Smooth muscle cell of the brain vasculature (primary cell): ENCODE data around the gene TOM1L2.
"Not testable (repeated sequence)": the region's sequence is repeated elsewhere in the genome, so short reads cannot be mapped to it uniquely, and the experiment has no call there.

Source experiments
- DNase-seq: peaks from one replicate; pipeline ENCODE4 v3.0.0-alpha.2; 2012; ENCODE audit warnings: low read depth, low spot score

The TOM1L2 gene

GRCh38 chr17:17924131-17924856 is 47.9 kb downstream of the TOM1L2 start:
- DNase-seq = no peak

- no peak for DNase-seq
Observed at GRCh38 chr17:17922070-17922614, 50.1 kb downstream of the TOM1L2 start.

GRCh38 chr17:17921192-17922069 is 50.8 kb downstream of the TOM1L2 start:
- no peak for DNase-seq

DNA sequence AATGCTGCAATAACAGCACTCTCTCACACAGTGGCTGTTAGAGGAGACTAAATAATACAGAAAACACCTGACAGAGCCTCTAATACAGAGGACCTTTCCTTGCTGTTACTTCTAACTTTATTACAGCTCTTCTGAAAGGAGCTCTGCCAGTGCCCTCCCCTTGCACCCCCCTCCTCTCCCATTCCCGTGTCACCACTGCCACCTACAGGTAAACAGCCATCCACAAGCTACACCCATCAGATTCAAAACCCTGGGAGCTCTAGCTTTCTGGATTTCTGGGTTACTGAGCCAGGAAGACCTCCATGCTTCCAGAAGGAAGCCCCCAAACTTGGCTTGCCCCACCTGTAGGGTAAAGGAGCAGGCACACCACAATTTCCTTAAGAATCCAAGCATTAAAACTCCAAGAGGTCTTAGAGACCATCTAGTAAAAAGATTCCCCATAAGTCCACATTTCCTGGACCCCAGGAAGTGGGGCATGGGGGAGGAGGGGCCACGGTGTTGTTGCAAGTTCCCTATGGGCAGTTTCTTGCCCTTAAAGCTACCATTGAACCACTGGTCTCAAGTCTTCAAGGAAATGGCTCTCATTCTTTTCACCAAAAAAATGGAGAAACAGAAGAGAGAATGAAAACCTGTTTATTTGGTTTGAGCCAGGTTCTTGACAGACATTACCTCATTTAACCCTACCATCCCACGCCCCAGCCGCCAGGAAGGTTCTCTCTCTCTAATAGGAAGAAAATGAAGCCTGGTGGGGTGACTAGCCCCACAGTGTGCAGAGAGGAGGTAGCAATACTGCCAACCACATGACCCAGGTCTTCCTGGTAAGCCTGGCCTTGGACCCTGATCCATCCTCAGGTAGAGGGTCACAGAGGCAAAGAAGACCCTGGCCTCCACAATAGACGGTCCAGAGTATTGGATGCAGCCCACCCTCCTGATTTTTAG is 52.8 kb downstream of the TOM1L2 start:
- no peak for DNase-seq

- DNase-seq = no peak
Observed at GRCh38 chr17:17917394-17917793, 54.8 kb downstream of the TOM1L2 start.

DNA sequence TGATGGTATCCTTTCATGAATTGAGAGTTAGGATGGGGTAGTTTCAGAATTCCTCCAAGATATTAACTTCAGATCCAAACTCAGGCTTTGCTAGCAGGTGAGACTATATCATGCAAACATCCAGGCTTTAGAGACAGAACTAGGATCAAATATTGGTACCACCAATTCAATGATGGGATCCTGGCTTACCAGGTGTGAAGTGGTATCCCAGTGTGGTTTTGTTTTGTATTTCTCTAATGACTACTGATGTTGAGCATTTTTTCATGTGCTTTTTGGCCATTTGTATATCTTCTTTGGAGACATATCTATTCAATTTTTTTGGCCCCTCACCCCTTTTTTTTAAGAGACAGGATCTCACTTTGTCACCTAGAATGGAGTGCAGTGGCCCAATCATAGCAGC is 57.0 kb downstream of the TOM1L2 start:
- DNase-seq = no peak

GRCh38 chr17:17913695-17914332 is 58.4 kb downstream of the TOM1L2 start:
- peak; percentile 89 for DNase-seq

DNA sequence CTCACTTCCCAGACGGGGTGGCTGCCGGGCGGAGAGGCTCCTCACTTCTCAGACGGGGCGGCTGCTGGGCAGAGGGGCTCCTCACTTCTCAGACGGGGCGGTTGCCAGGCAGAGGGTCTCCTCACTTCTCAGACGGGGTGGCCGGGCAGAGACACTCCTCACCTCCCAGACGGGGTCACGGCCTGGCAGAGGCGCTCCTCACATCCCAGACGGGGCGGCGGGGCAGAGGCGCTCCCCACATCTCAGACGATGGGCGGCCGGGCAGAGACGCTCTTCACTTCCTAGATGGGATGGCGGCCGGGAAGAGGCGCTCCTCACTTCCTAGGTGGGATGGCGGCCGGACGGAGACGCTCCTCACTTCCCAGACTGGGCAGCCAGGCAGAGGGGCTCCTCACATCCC is 59.9 kb downstream of the TOM1L2 start:
- not testable (repeated sequence) for DNase-seq

DNA sequence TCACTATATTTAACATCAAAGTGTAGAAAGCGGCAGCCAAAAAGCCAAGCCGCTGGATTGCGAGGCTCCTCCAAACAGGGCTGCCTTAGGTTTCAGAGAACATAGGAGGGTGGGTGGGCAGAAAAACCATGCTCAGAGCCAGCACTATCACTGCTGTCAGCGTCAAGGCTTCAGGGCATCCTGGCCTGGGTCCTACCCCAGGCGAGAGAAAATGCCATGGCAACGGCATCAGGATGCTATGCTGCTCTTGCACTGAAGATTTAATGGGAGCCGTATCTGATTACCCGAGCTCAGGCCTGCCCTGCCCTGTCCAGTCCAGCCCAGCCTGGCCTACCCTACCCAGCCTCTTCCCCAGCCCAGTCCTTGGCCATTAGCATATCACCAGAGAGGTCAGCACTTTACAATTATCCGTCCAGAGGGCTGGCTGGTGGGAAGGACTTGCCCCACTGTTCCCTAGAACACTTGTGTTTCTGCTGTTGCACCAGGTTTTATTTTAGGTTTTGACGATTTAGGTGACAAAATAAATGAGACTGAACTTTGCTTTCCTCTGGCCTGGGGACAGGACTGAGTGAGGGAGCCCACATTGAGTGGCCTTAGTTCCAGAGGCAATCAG is 61.1 kb downstream of the TOM1L2 start:
- no peak for DNase-seq

DNA sequence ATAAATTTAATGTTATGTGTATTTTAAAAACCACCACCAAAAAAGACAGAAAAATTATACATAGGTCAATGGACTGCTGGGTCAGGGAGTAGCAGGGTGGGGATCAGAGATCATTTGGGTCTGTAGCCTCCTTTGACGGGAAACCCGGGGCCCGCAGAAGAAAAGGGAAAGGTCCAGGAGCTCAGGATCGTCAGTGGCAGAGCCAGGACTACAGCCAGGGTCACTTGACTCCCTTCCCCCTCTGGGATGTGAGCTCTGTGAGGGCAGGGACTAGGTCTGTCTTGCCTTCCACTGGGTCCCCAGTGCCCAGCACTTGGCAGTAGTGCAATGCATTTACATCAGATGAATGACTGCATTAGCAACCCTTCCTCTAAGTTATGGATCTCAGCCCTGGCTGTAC is 62.1 kb downstream of the TOM1L2 start:
- no peak for DNase-seq

GRCh38 chr17:17909078-17909477 is 63.1 kb downstream of the TOM1L2 start:
- DNase-seq = no peak

GRCh38 chr17:17907469-17907868 is 64.7 kb downstream of the TOM1L2 start:
- DNase-seq = no peak

- no peak for DNase-seq
Observed at GRCh38 chr17:17906418-17907215, 65.6 kb downstream of the TOM1L2 start.

DNA sequence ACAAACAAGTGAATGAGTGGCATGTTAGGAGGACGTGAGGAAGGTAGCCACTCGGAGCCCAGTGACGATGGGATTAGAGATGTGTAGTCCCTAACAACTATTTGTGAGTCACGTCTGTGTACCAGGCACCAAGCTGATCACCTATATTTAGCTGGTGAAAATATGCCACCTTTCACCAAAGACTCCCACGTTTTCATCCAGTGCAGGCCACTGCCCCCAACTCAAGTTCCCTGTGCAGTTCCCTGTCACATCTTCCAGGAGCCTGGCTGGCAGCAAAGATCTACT is 67.2 kb downstream of the TOM1L2 start:
- DNase-seq = no peak

- no peak for DNase-seq
Observed at GRCh38 chr17:17904166-17905035, 67.8 kb downstream of the TOM1L2 start.

GRCh38 chr17:17902877-17903276 is 69.3 kb downstream of the TOM1L2 start:
- DNase-seq = no peak

GRCh38 chr17:17902376-17902775 is 69.8 kb downstream of the TOM1L2 start:
- DNase-seq = no peak

DNA sequence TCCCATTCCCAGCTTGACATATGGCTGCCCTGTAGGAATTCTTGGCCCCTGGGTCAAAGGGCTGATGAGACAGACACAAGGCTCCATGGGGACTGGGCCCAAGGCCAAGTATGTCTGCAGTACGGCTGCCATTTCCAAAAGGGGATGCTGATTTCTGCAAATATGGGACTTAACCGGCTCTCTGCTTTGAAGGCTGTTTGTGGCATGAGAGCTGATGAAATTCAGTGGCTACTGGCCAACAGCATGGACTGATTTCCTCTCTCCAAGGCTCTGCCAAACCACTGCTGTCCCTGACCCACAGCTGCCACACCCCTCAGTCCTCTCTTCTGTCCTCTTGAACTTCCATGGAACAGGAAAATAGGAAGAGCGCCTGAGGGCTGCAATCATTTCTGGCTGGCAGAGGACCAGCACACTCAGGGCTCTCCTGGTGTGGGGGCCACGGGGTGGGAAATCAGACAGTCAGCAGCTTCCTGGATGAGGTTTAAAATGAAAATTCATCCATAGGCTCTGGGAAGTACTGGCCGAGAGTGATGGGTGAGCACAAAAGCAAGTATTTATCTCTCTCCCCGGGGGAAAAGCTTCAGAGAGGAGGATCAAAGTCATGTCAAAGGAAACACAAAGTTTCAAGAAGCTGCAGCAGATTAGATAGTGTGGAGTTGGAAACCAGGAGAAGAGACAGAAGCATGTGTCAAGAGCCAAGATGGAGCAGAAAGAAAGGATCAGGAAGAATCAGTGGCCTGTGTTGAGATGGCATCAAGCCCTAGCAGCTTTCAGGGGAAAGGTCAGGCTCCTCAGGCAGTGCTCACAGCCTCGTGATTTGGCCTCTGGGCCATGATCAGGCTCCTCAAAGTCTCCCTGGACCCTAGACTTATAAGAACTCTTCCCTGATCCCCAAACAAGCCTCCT is 71.3 kb downstream of the TOM1L2 start:
- peak; percentile 86 for DNase-seq
